H9 (cell line): ENCODE results near the gene BNIP5. TPM values are rescaled to one million over a fixed set of nuclear protein-coding genes. Genes with fewer than 3 reads are reported as not detected.

Experiments
- DNase-seq: peaks from one replicate; pipeline ENCODE4 v3.0.0-alpha.2; 2017
- H2AFZ ChIP-seq: one replicate; pipeline ENCODE4 v1.6.1; 2013; ENCODE audit warnings: mild to moderate bottlenecking, low read length, control low read depth, moderate library complexity
- H2AK5ac ChIP-seq: 2 replicates; pipeline ENCODE4 v1.6.1; 2013; ENCODE audit warnings: low read length, control low read depth, mixed read lengths; ENCODE audit not compliant: insufficient read length
- H2BK120ac ChIP-seq: one replicate; pipeline ENCODE4 v1.6.1; 2013; ENCODE audit warnings: low read depth, mild to moderate bottlenecking, low read length, control low read depth, inconsistent platforms; ENCODE audit not compliant: poor library complexity, severe bottlenecking
- H2BK12ac ChIP-seq: 2 replicates; pipeline ENCODE4 v1.6.1; 2013; ENCODE audit warnings: low read length, control low read depth, mixed read lengths, low read depth; ENCODE audit not compliant: insufficient read length
- H2BK15ac ChIP-seq: 2 replicates; pipeline ENCODE4 v1.6.1; 2013; ENCODE audit warnings: low read depth, low read length, control low read depth
- H2BK20ac ChIP-seq: one replicate; pipeline ENCODE4 v1.6.1; 2013; ENCODE audit warnings: low read depth, mild to moderate bottlenecking, low read length, control low read depth, inconsistent platforms; ENCODE audit not compliant: poor library complexity, severe bottlenecking
- H2BK5ac ChIP-seq: 2 replicates; pipeline ENCODE4 v1.6.1; 2013; ENCODE audit warnings: low read length, control low read depth, mixed read lengths; ENCODE audit not compliant: insufficient read length
- H3K14ac ChIP-seq: 2 replicates; pipeline ENCODE4 v1.6.1; 2013; ENCODE audit warnings: low read length, control low read depth; ENCODE audit not compliant: insufficient read depth
- H3K18ac ChIP-seq: 2 replicates; pipeline ENCODE4 v1.6.1; 2013; ENCODE audit warnings: low read depth, mild to moderate bottlenecking, mixed read lengths, low read length, control low read depth; ENCODE audit not compliant: insufficient read length
- H3K23ac ChIP-seq: 2 replicates; pipeline ENCODE4 v1.6.1; 2013; ENCODE audit warnings: low read length, control low read depth, mixed read lengths, low read depth; ENCODE audit not compliant: insufficient read length
- H3K23me2 ChIP-seq: 2 replicates; pipeline ENCODE4 v1.6.1; 2013; ENCODE audit warnings: low read depth, mild to moderate bottlenecking, mixed read lengths, low read length, control low read depth; ENCODE audit not compliant: insufficient read length, poor library complexity, severe bottlenecking
- H3K27ac ChIP-seq: 2 replicates; pipeline ENCODE4 v1.5.1; 2013; ENCODE audit warnings: low read length, control low read depth, mixed read lengths, low read depth; ENCODE audit not compliant: insufficient read length
- H3K27me3 ChIP-seq: 2 replicates; pipeline ENCODE4 v1.6.1; 2013; ENCODE audit warnings: low read length, control low read depth, inconsistent platforms; ENCODE audit not compliant: insufficient read depth
- H3K4ac ChIP-seq: 2 replicates; pipeline ENCODE4 v1.6.1; 2013; ENCODE audit warnings: low read depth, mild to moderate bottlenecking, control low read depth, inconsistent platforms, low read length, moderate library complexity
- H3K4me1 ChIP-seq: 2 replicates; pipeline ENCODE4 v1.6.1; 2013; ENCODE audit warnings: low read length, control low read depth, inconsistent platforms; ENCODE audit not compliant: insufficient read depth
- H3K4me2 ChIP-seq: 2 replicates; pipeline ENCODE4 v1.6.1; 2013; ENCODE audit warnings: low read length, control low read depth, mixed read lengths; ENCODE audit not compliant: insufficient read length, insufficient read depth
- H3K56ac ChIP-seq: 2 replicates; pipeline ENCODE4 v1.6.1; 2013; ENCODE audit warnings: low read depth, mild to moderate bottlenecking, mixed read lengths, low read length, control low read depth; ENCODE audit not compliant: insufficient read length
- H3K79me1 ChIP-seq: 2 replicates; pipeline ENCODE4 v1.6.1; 2013; ENCODE audit warnings: low read depth, mild to moderate bottlenecking, moderate library complexity, low read length, control low read depth, inconsistent platforms; ENCODE audit not compliant: insufficient read depth, poor library complexity, severe bottlenecking
- H3K79me2 ChIP-seq: 2 replicates; pipeline ENCODE4 v1.6.1; 2013; ENCODE audit warnings: low read length, control low read depth, inconsistent platforms; ENCODE audit not compliant: insufficient read depth
- H3K9ac ChIP-seq: 2 replicates; pipeline ENCODE4 v1.6.1; 2013; ENCODE audit warnings: low read length, control low read depth, mixed read lengths; ENCODE audit not compliant: insufficient read length; ENCODE audit errors: extremely low read depth
- H3K9me3 ChIP-seq: one replicate; pipeline ENCODE4 v1.6.1; 2013; ENCODE audit warnings: low read depth, low read length, inconsistent platforms; ENCODE audit not compliant: control insufficient read depth
- H3T11ph ChIP-seq: one replicate; pipeline ENCODE4 v1.6.1; 2013; ENCODE audit warnings: mild to moderate bottlenecking, low read length, control low read depth, inconsistent platforms
- H4K20me1 ChIP-seq: one replicate; pipeline ENCODE4 v1.6.1; 2013; ENCODE audit not compliant: control insufficient read depth, insufficient read length, insufficient read depth
- H4K5ac ChIP-seq: 2 replicates; pipeline ENCODE4 v1.6.1; 2013; ENCODE audit warnings: low read depth, mild to moderate bottlenecking, mixed read lengths, low read length, control low read depth; ENCODE audit not compliant: insufficient read length
- H4K8ac ChIP-seq: replicated peaks from 2 replicates; pipeline ENCODE4 v1.6.1; 2013; ENCODE audit warnings: low read length, control low read depth, mixed read lengths, low read depth; ENCODE audit not compliant: insufficient read length
- H4K91ac ChIP-seq: 2 replicates; pipeline ENCODE4 v1.6.1; 2013; ENCODE audit warnings: low read depth, mild to moderate bottlenecking, moderate library complexity, mixed read lengths, low read length, control low read depth; ENCODE audit not compliant: insufficient read length
- H3K27ac Mint-ChIP-seq, 3 experiments: 2 replicates in 2 of 3; 3 replicates in 1 of 3; pipeline ENCODE4 v1.8.0; 2020 to 2021; ENCODE audit warnings: mixed read lengths in 3 of 3, mild to moderate bottlenecking in 1 of 3, moderate library complexity in 1 of 3
- H3K27me3 Mint-ChIP-seq: 2 replicates; pipeline ENCODE4 v1.8.0; 2021; ENCODE audit warnings: low read depth, mild to moderate bottlenecking, moderate library complexity, mixed read lengths
- H3K36me3 Mint-ChIP-seq, 3 experiments: 2 replicates in 2 of 3; 3 replicates in 1 of 3; pipeline ENCODE4 v1.8.0; 2020 to 2021; ENCODE audit warnings: low read depth in 3 of 3, mixed read lengths in 3 of 3; ENCODE audit not compliant: insufficient read depth in 1 of 3
- H3K4me1 Mint-ChIP-seq, 2 experiments: 2 replicates each; pipeline ENCODE4 v1.8.0; 2020; ENCODE audit warnings: mixed read lengths in 2 of 2
- H3K4me3 Mint-ChIP-seq, 2 experiments: 2 replicates in 1 of 2; 3 replicates in 1 of 2; pipeline ENCODE4 v1.8.0; 2020 to 2021; ENCODE audit warnings: mild to moderate bottlenecking in 2 of 2, mixed read lengths in 2 of 2, moderate library complexity in 1 of 2
- H3K9me3 Mint-ChIP-seq, 2 experiments: 2 replicates in 1 of 2; 3 replicates in 1 of 2; pipeline ENCODE4 v1.8.0; 2020; ENCODE audit warnings: mild to moderate bottlenecking in 2 of 2, mixed read lengths in 2 of 2, moderate library complexity in 1 of 2
- WGBS: extraction: QIAGEN DNeasy Blood & Tissue Kit; methylation state at CpG from one replicate; pipeline ENCODE4 v1.1.7; 2013; ENCODE audit warnings: missing lambda C conversion rate, low lambda C conversion rate, mixed read lengths; ENCODE audit not compliant: insufficient read length; ENCODE audit errors: extremely low coverage; 5-methylcytosine and 5-hydroxymethylcytosine counted together
- total RNA-seq: library from RNA; stranded (reverse); gene quantifications from 2 replicates; pipeline ENCODE4 v1.2.1, GENCODE V29; 2021
- TF ChIP-seq, protein P1 (sequence below): fragments of 200-600 bp; sonication (generic); conservative IDR thresholded peaks from 3 replicates; pipeline ENCODE4 v1.8.0; 2021; ENCODE audit warnings: antibody characterized with exemption, mild to moderate bottlenecking

Gene BNIP5
- total RNA-seq, 1 experiment from 2014 or later = not detected

DNA sequence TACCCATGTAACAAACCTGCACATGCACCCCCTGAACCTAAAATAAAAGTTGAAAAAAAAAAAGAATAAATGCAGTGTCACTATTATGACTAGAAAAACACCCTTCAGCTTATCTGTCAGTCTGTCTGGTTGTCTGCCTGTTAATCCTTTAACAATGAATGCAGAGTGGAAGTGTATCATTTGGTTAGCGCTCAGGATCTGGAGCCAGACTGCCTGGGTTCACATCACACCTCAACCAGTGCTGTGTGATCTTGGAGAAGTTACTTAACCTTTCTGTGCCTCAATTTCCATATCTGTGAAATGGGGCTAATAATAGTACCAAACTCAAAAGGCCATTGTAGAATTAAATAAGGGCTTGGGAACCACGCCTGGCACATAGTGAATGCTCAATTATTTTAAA lies 34.0 kb upstream of the BNIP5 start:
- H3K27me3 ChIP-seq = no peaks in the 10 kb centered on the region
- H2AK5ac ChIP-seq = no peak overlapping the region
- H3K4ac ChIP-seq = no peak overlapping the region
- H3K4me1 ChIP-seq = no peaks in the 10 kb centered on the region; the same call in 1 of the 2 replicates
- H2BK20ac ChIP-seq = no peak overlapping the region
- Mint-ChIP-seq H3K27me3 (peaks cover 7% of the 10 kb centered on the region), H3K9me3 (peaks cover 0 to 4% of the 10 kb centered on the region in 2 experiments; a peak in 2 of 5 replicates), H3K4me3 (no peak overlapping the region), H3K4me1 (peaks cover 6 to 17% of the 10 kb centered on the region in 2 experiments), H3K36me3 (peaks cover 0 to 7% (median 0%) of the 10 kb centered on the region in 3 experiments; a peak in 2 of 7 replicates), H3K27ac (no peak overlapping the region)
- no peak overlapping the region for H2BK5ac ChIP-seq
- no peak overlapping the region for H4K91ac ChIP-seq
- H4K5ac ChIP-seq = no peak overlapping the region
- H3K4me2 ChIP-seq = no peak overlapping the region
- H2BK12ac ChIP-seq = no peak overlapping the region
- H4K20me1 ChIP-seq = no peaks in the 10 kb centered on the region
- H2AFZ ChIP-seq = no peak overlapping the region
- H3K18ac ChIP-seq = no peak overlapping the region
- no peak overlapping the region for H4K8ac ChIP-seq
- TF ChIP-seq, protein P1, sequence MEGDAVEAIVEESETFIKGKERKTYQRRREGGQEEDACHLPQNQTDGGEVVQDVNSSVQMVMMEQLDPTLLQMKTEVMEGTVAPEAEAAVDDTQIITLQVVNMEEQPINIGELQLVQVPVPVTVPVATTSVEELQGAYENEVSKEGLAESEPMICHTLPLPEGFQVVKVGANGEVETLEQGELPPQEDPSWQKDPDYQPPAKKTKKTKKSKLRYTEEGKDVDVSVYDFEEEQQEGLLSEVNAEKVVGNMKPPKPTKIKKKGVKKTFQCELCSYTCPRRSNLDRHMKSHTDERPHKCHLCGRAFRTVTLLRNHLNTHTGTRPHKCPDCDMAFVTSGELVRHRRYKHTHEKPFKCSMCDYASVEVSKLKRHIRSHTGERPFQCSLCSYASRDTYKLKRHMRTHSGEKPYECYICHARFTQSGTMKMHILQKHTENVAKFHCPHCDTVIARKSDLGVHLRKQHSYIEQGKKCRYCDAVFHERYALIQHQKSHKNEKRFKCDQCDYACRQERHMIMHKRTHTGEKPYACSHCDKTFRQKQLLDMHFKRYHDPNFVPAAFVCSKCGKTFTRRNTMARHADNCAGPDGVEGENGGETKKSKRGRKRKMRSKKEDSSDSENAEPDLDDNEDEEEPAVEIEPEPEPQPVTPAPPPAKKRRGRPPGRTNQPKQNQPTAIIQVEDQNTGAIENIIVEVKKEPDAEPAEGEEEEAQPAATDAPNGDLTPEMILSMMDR = no peak
- no peak overlapping the region for H3K56ac ChIP-seq
- H3K23ac ChIP-seq = no peak overlapping the region
- no peak overlapping the region for H2BK15ac ChIP-seq
- no peaks in the 10 kb centered on the region for H3K9me3 ChIP-seq
- no peak overlapping the region for H3K27ac ChIP-seq
- no peak for DNase-seq
- no peaks in the 10 kb centered on the region for H3K79me1 ChIP-seq
- no peaks in the 10 kb centered on the region for H3K23me2 ChIP-seq
- H3K79me2 ChIP-seq = 0 out of 2 replicates have a peak, but pooled peaks cover 2% of the 10 kb centered on the region
- H2BK120ac ChIP-seq = no peak overlapping the region
- no peak overlapping the region for H3T11ph ChIP-seq
- WGBS = no CpG with 5 or more reads among the region's 2 CpGs
- H3K14ac ChIP-seq = no peak overlapping the region
- no peak overlapping the region for H3K9ac ChIP-seq
